ENCODE results near the gene CLN6. TPM values are rescaled to one million over a fixed set of nuclear protein-coding genes. Genes with fewer than 3 reads are reported as not detected.
A peak's percentile ranks its signal among the peaks of the same experiment; 100 is the strongest.

The CLN6 gene
- total and polyA plus RNA-seq, 2 experiments from 2014 or later = 3.8 to 17.4 TPM

DNA sequence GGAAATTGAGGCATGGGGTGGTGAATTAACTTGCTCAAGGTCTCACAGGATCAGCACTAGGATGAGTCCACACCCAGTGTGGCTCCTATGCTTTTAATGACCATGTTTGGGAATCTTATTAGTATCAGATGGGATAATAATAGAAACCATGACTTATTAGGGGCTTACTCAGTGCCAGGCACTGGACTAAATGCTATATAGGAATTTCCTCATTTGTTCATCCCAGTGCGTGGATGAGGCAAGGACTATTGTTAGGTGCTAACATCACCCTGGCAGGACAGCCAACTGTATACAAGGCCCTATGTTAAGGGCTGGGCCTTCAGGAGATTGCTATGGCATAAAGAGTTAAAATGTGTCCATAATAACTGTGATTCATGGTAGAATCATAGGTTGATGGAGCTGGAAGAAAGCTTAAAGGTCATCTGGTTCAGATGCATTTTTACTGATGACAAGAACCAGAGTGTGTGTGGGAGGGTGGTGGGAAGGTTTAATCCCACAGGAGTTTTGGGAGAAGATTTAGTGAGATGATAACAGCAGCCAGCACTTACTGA, 43.3 kb upstream of the CLN6 start:
- 0% methylated on average over 1 of the region's 1 CpG for WGBS, 2 experiments (ENCODE audit: low coverage in 1 of 2, low lambda C conversion rate in 2 of 2, missing lambda C conversion rate in 2 of 2)
- H3K4me2 ChIP-seq (ENCODE audit: unreplicated experiment) = peak overlapping the region; percentile 81

DNA sequence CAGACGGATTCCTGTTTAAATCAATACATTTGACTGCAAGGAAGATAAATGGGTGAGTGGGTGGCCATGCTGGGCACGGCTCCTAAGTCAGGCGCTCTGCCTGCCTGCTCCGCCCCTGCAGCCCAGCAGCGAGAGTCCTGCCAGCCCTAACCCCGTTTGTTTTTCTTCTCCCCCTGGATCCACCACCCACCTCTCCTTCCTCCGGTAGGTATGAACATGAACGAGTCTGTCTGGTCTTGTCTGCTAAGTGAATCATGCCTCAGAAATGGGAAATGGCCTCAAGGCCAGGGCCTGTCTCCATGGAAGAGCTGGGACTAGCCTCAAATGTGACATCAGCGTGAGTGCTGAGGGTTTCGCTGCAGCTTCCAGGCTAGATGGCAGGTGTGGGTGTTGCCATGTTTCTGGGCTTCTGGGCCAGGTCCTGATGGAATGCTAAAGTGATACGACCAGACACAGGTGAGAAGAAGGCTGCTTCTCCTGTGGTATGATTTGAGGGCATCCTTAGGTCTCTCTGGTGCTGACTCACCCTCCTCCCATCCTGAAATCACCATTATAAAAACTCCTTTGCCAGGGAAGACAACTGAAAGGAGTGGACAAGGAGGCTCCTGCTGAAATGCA, 42.4 kb upstream of the CLN6 start:
- no peaks in the 10 kb centered on the region for H3K36me3 ChIP-seq (ENCODE audit: low read depth)
- WGBS, 2 experiments (ENCODE audit: low coverage in 1 of 2, low lambda C conversion rate in 2 of 2, missing lambda C conversion rate in 2 of 2) = 2% methylated on average over 11 of the region's 11 CpGs
- peak overlapping the region; percentile 81 for H3K4me2 ChIP-seq (ENCODE audit: unreplicated experiment)
- H2AFZ ChIP-seq = peak overlapping the region; percentile 56
- peak overlapping the region; percentile 59 for H3K4me3 ChIP-seq
- TF ChIP-seq EZH2phosphoT487 (IDR thresholded peaks at IDR 0.05; ENCODE audit: insufficient read depth, low read depth) (no peak), EZH2 (IDR thresholded peaks at IDR 0.05; ENCODE audit: insufficient read depth, poor library complexity, severe bottlenecking) (no peak)
- H3K79me2 ChIP-seq (ENCODE audit: insufficient read depth) = peaks cover 23% of the 10 kb centered on the region
- in situ Hi-C loops (cut with MboI) = no loop called here
- H4K20me1 ChIP-seq (ENCODE audit: insufficient read depth) = no peaks in the 10 kb centered on the region
- no peaks in the 10 kb centered on the region for H3K9me3 ChIP-seq (ENCODE audit: low read depth)
- peak overlapping the region; percentile 87 for H3K27ac ChIP-seq
- H3F3A ChIP-seq (ENCODE audit: insufficient read depth) = peaks cover 37% of the 10 kb centered on the region
- peak; percentile 92 for DNase-seq
- no peaks in the 10 kb centered on the region for H3K27me3 ChIP-seq (replicated peaks; ENCODE audit: insufficient read depth)
- no peaks in the 10 kb centered on the region for H3K9me2 ChIP-seq (ENCODE audit: insufficient read depth)
- H3K9ac ChIP-seq = peak overlapping the region; percentile 58
- H3K4me1 ChIP-seq (ENCODE audit: insufficient read depth) = peaks cover 45% of the 10 kb centered on the region

More for the DNA sequence above, 43.3 kb upstream of the CLN6 start:
- Histone ChIP-seq H3K79me2 (ENCODE audit: insufficient read depth) (peaks cover 23% of the 10 kb centered on the region), H3K27ac (peak overlapping the region; percentile 87), H4K20me1 (ENCODE audit: insufficient read depth) (no peaks in the 10 kb centered on the region), H3K36me3 (ENCODE audit: low read depth) (no peaks in the 10 kb centered on the region), H3K9ac (peak overlapping the region; percentile 58), H3K4me1 (ENCODE audit: insufficient read depth) (peaks cover 45% of the 10 kb centered on the region), H2AFZ (no peak overlapping the region), H3K4me3 (peak overlapping the region; percentile 59), H3K27me3 (replicated peaks; ENCODE audit: insufficient read depth) (no peaks in the 10 kb centered on the region), H3K9me3 (ENCODE audit: low read depth) (no peaks in the 10 kb centered on the region), H3F3A (ENCODE audit: insufficient read depth) (peaks cover 40% of the 10 kb centered on the region), H3K9me2 (ENCODE audit: insufficient read depth) (no peaks in the 10 kb centered on the region)
- peak; percentile 94 for DNase-seq
- no peak for TF ChIP-seq EZH2 (IDR thresholded peaks at IDR 0.05; ENCODE audit: insufficient read depth, poor library complexity, severe bottlenecking)
- TF ChIP-seq EZH2phosphoT487 (IDR thresholded peaks at IDR 0.05; ENCODE audit: insufficient read depth, low read depth) = no peak
- in situ Hi-C loops (cut with MboI) = no loop called here

DNA sequence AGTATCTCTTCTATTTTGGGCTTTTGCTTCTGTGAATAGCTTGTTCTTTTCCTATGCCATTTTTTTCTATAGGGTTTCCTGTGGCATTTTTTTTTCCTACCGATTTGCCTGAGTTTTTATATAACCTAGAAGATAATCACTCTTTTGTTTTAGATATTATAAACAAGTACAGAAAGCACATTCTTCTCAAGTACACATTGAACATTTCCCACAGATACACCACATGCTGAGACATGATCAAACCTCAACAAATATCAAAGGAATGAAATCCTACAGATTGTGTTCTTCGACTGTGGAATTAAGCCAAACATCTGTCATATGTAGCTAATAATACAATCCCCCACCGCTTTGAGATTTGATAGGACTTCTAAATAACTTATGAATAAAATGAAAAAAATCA, 38.9 kb upstream of the CLN6 start:
- no peak overlapping the region for H3K9ac ChIP-seq
- in situ Hi-C loops (cut with MboI) = no loop called here
- H3K9me2 ChIP-seq (ENCODE audit: insufficient read depth) = no peaks in the 10 kb centered on the region
- no peaks in the 10 kb centered on the region for H3K36me3 ChIP-seq (ENCODE audit: low read depth)
- no peaks in the 10 kb centered on the region for H3K79me2 ChIP-seq (ENCODE audit: insufficient read depth)
- 32% methylated on average over 3 of the region's 3 CpGs for WGBS, 2 experiments (ENCODE audit: low coverage in 1 of 2, low lambda C conversion rate in 2 of 2, missing lambda C conversion rate in 2 of 2)
- peaks cover 26% of the 10 kb centered on the region for H3F3A ChIP-seq (ENCODE audit: insufficient read depth)
- no peak overlapping the region for H2AFZ ChIP-seq
- no peak for TF ChIP-seq EZH2 (IDR thresholded peaks at IDR 0.05; ENCODE audit: insufficient read depth, poor library complexity, severe bottlenecking)
- TF ChIP-seq EZH2phosphoT487 (IDR thresholded peaks at IDR 0.05; ENCODE audit: insufficient read depth, low read depth) = no peak
- peaks cover 30% of the 10 kb centered on the region for H3K4me1 ChIP-seq (ENCODE audit: insufficient read depth)
- H3K27ac ChIP-seq = no peak overlapping the region
- no peak overlapping the region for H3K4me2 ChIP-seq (ENCODE audit: unreplicated experiment)
- no peaks in the 10 kb centered on the region for H3K27me3 ChIP-seq (replicated peaks; ENCODE audit: insufficient read depth)
- no peaks in the 10 kb centered on the region for H4K20me1 ChIP-seq (ENCODE audit: insufficient read depth)
- no peak overlapping the region for H3K4me3 ChIP-seq
- no peak for DNase-seq
- H3K9me3 ChIP-seq (ENCODE audit: low read depth) = no peaks in the 10 kb centered on the region

DNA sequence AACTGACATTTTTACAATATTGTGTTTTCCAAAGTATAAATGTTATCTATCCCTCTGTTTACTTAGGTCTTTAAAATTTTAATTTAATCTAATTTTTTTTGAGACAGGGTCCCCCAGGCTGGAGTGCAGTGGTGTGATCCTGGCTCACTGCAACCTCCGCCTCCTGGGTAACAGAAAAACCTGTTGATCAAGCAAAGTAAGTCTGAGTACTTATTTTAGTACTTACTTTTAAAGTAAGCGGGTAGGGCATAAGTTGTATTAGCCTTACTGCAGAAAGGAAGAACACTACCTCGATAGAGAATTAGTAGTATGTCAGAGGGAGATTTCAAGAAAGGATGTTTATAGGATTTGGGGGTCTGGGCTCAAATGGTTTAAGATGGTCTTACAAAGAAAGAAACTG, 36.1 kb upstream of the CLN6 start:
- H2AFZ ChIP-seq = no peak overlapping the region
- no peaks in the 10 kb centered on the region for H3K9me3 ChIP-seq (ENCODE audit: low read depth)
- H3K9me2 ChIP-seq (ENCODE audit: insufficient read depth) = no peaks in the 10 kb centered on the region
- DNase-seq = no peak
- H3K9ac ChIP-seq = no peak overlapping the region
- no peak for TF ChIP-seq EZH2phosphoT487 (IDR thresholded peaks at IDR 0.05; ENCODE audit: insufficient read depth, low read depth)
- TF ChIP-seq EZH2 (IDR thresholded peaks at IDR 0.05; ENCODE audit: insufficient read depth, poor library complexity, severe bottlenecking) = no peak
- H4K20me1 ChIP-seq (ENCODE audit: insufficient read depth) = no peaks in the 10 kb centered on the region
- H3K36me3 ChIP-seq (ENCODE audit: low read depth) = no peaks in the 10 kb centered on the region
- H3K4me3 ChIP-seq = no peak overlapping the region
- no peak overlapping the region for H3K27ac ChIP-seq
- H3F3A ChIP-seq (ENCODE audit: insufficient read depth) = no peaks in the 10 kb centered on the region; the same call in 1 of the 2 replicates
- in situ Hi-C loops (cut with MboI) = no loop called here
- H3K4me1 ChIP-seq (ENCODE audit: insufficient read depth) = 0 out of 2 replicates have a peak, but pooled peaks cover 3% of the 10 kb centered on the region
- no peak overlapping the region for H3K4me2 ChIP-seq (ENCODE audit: unreplicated experiment)
- no peaks in the 10 kb centered on the region for H3K79me2 ChIP-seq (ENCODE audit: insufficient read depth)
- no peaks in the 10 kb centered on the region for H3K27me3 ChIP-seq (replicated peaks; ENCODE audit: insufficient read depth)
- WGBS, 2 experiments (ENCODE audit: low coverage in 1 of 2, low lambda C conversion rate in 2 of 2, missing lambda C conversion rate in 2 of 2) = 83 to 86% methylated on average over 3 of the region's 3 CpGs

Measured in GM23248 (cell line).